Liver (tissue), 9 donors: Measurements from ENCODE around the gene DZIP3. TPM values are rescaled to one million over a fixed set of nuclear protein-coding genes. Genes with fewer than 3 reads are reported as not detected.

Experiments used
- DNase-seq: peaks from one replicate; pipeline ENCODE4 v3.0.0-alpha.2; 2017; ENCODE audit warnings: low spot score
- H3K27ac ChIP-seq, 2 donors: one replicate each; pipeline ENCODE4 v1.7.0; 2013; ENCODE audit warnings: inconsistent platforms in 2 of 2, low read length in 2 of 2, control low read depth in 1 of 2, low read depth in 1 of 2, mild to moderate bottlenecking in 1 of 2
- H3K27me3 ChIP-seq, 4 donors: one replicate each; pipeline versions ENCODE4 v1.6.1 to v1.7.0; 2013; ENCODE audit warnings: low read length in 3 of 4, inconsistent platforms in 1 of 4, mild to moderate bottlenecking in 1 of 4, moderate library complexity in 1 of 4; ENCODE audit not compliant: control insufficient read depth in 4 of 4, insufficient read depth in 4 of 4
- H3K36me3 ChIP-seq, 4 donors: one replicate each; pipeline versions ENCODE4 v1.6.1 to v1.7.0; 2013; ENCODE audit warnings: low read length in 3 of 4, mild to moderate bottlenecking in 3 of 4, low read depth in 1 of 4, moderate library complexity in 1 of 4; ENCODE audit not compliant: control insufficient read depth in 4 of 4, insufficient read depth in 3 of 4
- H3K4me1 ChIP-seq, 4 donors: one replicate each; pipeline versions ENCODE4 v1.6.1 to v1.7.0; 2013; ENCODE audit warnings: low read length in 3 of 4, mild to moderate bottlenecking in 3 of 4, moderate library complexity in 1 of 4; ENCODE audit not compliant: control insufficient read depth in 4 of 4, insufficient read depth in 4 of 4
- H3K4me3 ChIP-seq, 3 donors: one replicate each; pipeline versions ENCODE4 v1.6.1 to v1.7.0; 2013; ENCODE audit warnings: low read length in 3 of 3, control low read depth in 1 of 3, low read depth in 1 of 3, mild to moderate bottlenecking in 1 of 3
- H3K9ac ChIP-seq, 2 donors: one replicate each; pipeline ENCODE4 v1.7.0; 2013; ENCODE audit warnings: low read length in 2 of 2, mild to moderate bottlenecking in 2 of 2, moderate library complexity in 2 of 2, control low read depth in 1 of 2, low read depth in 1 of 2
- H3K9me3 ChIP-seq, 4 donors: one replicate each; pipeline versions ENCODE4 v1.6.1 to v1.7.0; 2013; ENCODE audit warnings: low read length in 3 of 4; ENCODE audit not compliant: control insufficient read depth in 4 of 4
- ATF3 ChIP-seq: IDR thresholded peaks from 2 replicates; pipeline ENCODE4 v1.6.1; 2016; ENCODE audit warnings: antibody characterized with exemption
- EGR1 ChIP-seq, 2 donors: IDR thresholded peaks; 2 replicates each; pipeline ENCODE4 v1.6.1; 2016 to 2018; ENCODE audit warnings: antibody characterized with exemption in 2 of 2, low read depth in 2 of 2
- FOXA1 ChIP-seq: IDR thresholded peaks from 2 replicates; pipeline ENCODE4 v1.6.1; 2016; ENCODE audit warnings: antibody characterized with exemption
- FOXA2 ChIP-seq: IDR thresholded peaks from 2 replicates; pipeline ENCODE4 v1.6.1; 2016; ENCODE audit warnings: antibody characterized with exemption
- GABPA ChIP-seq, 2 donors: IDR thresholded peaks in 1 of 2; conservative IDR thresholded peaks in 1 of 2; 2 replicates each; pipeline ENCODE4 v1.6.1; 2016; ENCODE audit warnings: antibody characterized with exemption in 2 of 2, mild to moderate bottlenecking in 1 of 2, moderate library complexity in 1 of 2
- HNF4A ChIP-seq, 2 donors: conservative IDR thresholded peaks; 2 replicates each; pipeline ENCODE4 v1.6.1; 2016; ENCODE audit warnings: antibody characterized with exemption in 2 of 2, mild to moderate bottlenecking in 2 of 2
- HNF4G ChIP-seq: IDR thresholded peaks from 2 replicates; pipeline ENCODE4 v1.6.1; 2016; ENCODE audit warnings: antibody characterized with exemption
- JUND ChIP-seq, 2 donors: IDR thresholded peaks; 2 replicates each; pipeline ENCODE4 v1.6.1; 2016; ENCODE audit warnings: antibody characterized with exemption in 2 of 2
- MAX ChIP-seq: IDR thresholded peaks from 2 replicates; pipeline ENCODE4 v1.6.1; 2016; ENCODE audit warnings: antibody characterized with exemption
- NR2F2 ChIP-seq: IDR thresholded peaks from 2 replicates; pipeline ENCODE4 v1.6.1; 2016; ENCODE audit warnings: antibody characterized with exemption
- RAD21 ChIP-seq, 2 donors: IDR thresholded peaks; 2 replicates each; pipeline ENCODE4 v1.6.1; 2016; ENCODE audit warnings: antibody characterized with exemption in 2 of 2, mild to moderate bottlenecking in 2 of 2
- REST ChIP-seq: IDR thresholded peaks from 2 replicates; pipeline ENCODE4 v1.6.1; 2016; ENCODE audit warnings: antibody characterized with exemption, mild to moderate bottlenecking
- RXRA ChIP-seq, 2 donors: IDR thresholded peaks; 2 replicates each; pipeline ENCODE4 v1.6.1; 2017 to 2018; ENCODE audit warnings: antibody characterized with exemption in 2 of 2, mild to moderate bottlenecking in 1 of 2
- SP1 ChIP-seq: IDR thresholded peaks from 2 replicates; pipeline ENCODE4 v1.6.1; 2018; ENCODE audit warnings: antibody characterized with exemption, mild to moderate bottlenecking
- TAF1 ChIP-seq: conservative IDR thresholded peaks from 2 replicates; pipeline ENCODE4 v1.6.1; 2016; ENCODE audit warnings: antibody characterized with exemption, mild to moderate bottlenecking
- YY1 ChIP-seq: IDR thresholded peaks from 2 replicates; pipeline ENCODE4 v1.6.1; 2016; ENCODE audit warnings: antibody characterized with exemption, mild to moderate bottlenecking
- ZBTB33 ChIP-seq: IDR thresholded peaks from 2 replicates; pipeline ENCODE4 v1.6.1; 2016; ENCODE audit warnings: antibody characterized with exemption
- WGBS: extraction: QIAGEN DNeasy Blood & Tissue Kit; methylation state at CpG from one replicate; pipeline ENCODE4 v1.1.7; 2013; 5-methylcytosine and 5-hydroxymethylcytosine counted together
- polyA plus RNA-seq, 2 donors: library from polyadenylated mRNA; stranded (reverse) in 1 of 2; unstranded in 1 of 2; fragments of 200-250 nt in 1 of 2; fragments of >200 nt in 1 of 2; fragmentation: Nextera tagmentation in 1 of 2; extraction: Ambion mirVana in 1 of 2; gene quantifications; one replicate each; pipeline versions ENCODE4 v1.2.1 to v1.2.3, GENCODE V29; 2013 to 2015
- total RNA-seq, 2 donors: library from RNA; depleted of rRNA; stranded (reverse); fragments of >200 nt; gene quantifications; one replicate each; pipeline ENCODE4 v1.2.3, GENCODE V29; 2014
- TF ChIP-seq, protein P1 (sequence below): fragments of 150-350 bp; IDR thresholded peaks from 2 replicates; pipeline ENCODE4 v1.5.1; 2017; ENCODE audit warnings: improper control_type of control experiment, low read depth, low read length; ENCODE audit not compliant: missing input control
- donor health status: healthy.
- donor health status: healthy.
- donor health status: healthy.
- donor health status: healthy.
- donor health status: healthy.

Gene DZIP3
- total and polyA plus RNA-seq, 4 donors, result 1.0 to 13.9 (median 2.7) TPM

GRCh38 chr3:108598375-108598774, 8.9 kb downstream of the DZIP3 start:
- DNase-seq, result no peak
- Histone ChIP-seq H3K4me3 (no peak overlapping the region), H3K9me3 (no peaks in the 10 kb centered on the region), H3K9ac (no peak overlapping the region), H3K27me3 (no peaks in the 10 kb centered on the region), H3K4me1 (no peaks in the 10 kb centered on the region), H3K27ac (no peak overlapping the region), H3K36me3 (no peaks in the 10 kb centered on the region)
- TF ChIP-seq REST, result no peak
- TF ChIP-seq SP1, result no peak
- TF ChIP-seq JUND (IDR thresholded peaks at IDR 0.05), result no peak
- TF ChIP-seq, protein P1, sequence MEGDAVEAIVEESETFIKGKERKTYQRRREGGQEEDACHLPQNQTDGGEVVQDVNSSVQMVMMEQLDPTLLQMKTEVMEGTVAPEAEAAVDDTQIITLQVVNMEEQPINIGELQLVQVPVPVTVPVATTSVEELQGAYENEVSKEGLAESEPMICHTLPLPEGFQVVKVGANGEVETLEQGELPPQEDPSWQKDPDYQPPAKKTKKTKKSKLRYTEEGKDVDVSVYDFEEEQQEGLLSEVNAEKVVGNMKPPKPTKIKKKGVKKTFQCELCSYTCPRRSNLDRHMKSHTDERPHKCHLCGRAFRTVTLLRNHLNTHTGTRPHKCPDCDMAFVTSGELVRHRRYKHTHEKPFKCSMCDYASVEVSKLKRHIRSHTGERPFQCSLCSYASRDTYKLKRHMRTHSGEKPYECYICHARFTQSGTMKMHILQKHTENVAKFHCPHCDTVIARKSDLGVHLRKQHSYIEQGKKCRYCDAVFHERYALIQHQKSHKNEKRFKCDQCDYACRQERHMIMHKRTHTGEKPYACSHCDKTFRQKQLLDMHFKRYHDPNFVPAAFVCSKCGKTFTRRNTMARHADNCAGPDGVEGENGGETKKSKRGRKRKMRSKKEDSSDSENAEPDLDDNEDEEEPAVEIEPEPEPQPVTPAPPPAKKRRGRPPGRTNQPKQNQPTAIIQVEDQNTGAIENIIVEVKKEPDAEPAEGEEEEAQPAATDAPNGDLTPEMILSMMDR, result no peak
- no peak for TF ChIP-seq ATF3
- TF ChIP-seq GABPA (IDR thresholded peaks at IDR 0.05 in 1 of 2, conservative IDR thresholded peaks at IDR 0.05 in 1 of 2), result no peak
- TF ChIP-seq ZBTB33, result no peak
- no peak for TF ChIP-seq EGR1 (IDR thresholded peaks at IDR 0.05; ENCODE audit: low read depth in 2 of 2)
- no peak for TF ChIP-seq FOXA2
- TF ChIP-seq HNF4G, result no peak
- TF ChIP-seq NR2F2, result no peak
- TF ChIP-seq HNF4A (conservative IDR thresholded peaks at IDR 0.05), result no peak
- TF ChIP-seq MAX, result no peak
- TF ChIP-seq TAF1, result no peak
- no peak for TF ChIP-seq YY1
- TF ChIP-seq RAD21 (IDR thresholded peaks at IDR 0.05), result no peak
- no peak for TF ChIP-seq FOXA1
- no peak for TF ChIP-seq RXRA (IDR thresholded peaks at IDR 0.05)
- WGBS, result 91% methylated on average over 5 of the region's 5 CpGs
